Subcutaneous abdominal adipose tissue (tissue), 5 donors: Measurements from ENCODE around the gene TBC1D16.

Experiments used
- H3K27ac ChIP-seq: one replicate; pipeline ENCODE4 v1.7.0; 2013; ENCODE audit warnings: low read depth, mild to moderate bottlenecking, inconsistent platforms, low read length, moderate library complexity
- H3K27me3 ChIP-seq, 5 donors: one replicate each; pipeline ENCODE4 v1.7.0; 2013; ENCODE audit warnings: low read length in 5 of 5, inconsistent platforms in 1 of 5; ENCODE audit not compliant: control insufficient read depth in 5 of 5, insufficient read depth in 4 of 5
- H3K36me3 ChIP-seq, 5 donors: one replicate each; pipeline ENCODE4 v1.7.0; 2013; ENCODE audit warnings: low read length in 5 of 5; ENCODE audit not compliant: control insufficient read depth in 5 of 5, insufficient read depth in 5 of 5
- H3K4me1 ChIP-seq, 5 donors: one replicate each; pipeline ENCODE4 v1.7.0; 2013; ENCODE audit warnings: low read length in 5 of 5, mild to moderate bottlenecking in 3 of 5, moderate library complexity in 1 of 5; ENCODE audit not compliant: control insufficient read depth in 5 of 5, insufficient read depth in 5 of 5
- H3K4me3 ChIP-seq, 5 donors: one replicate each; pipeline ENCODE4 v1.7.0; 2013; ENCODE audit warnings: low read length in 5 of 5, low read depth in 1 of 5
- H3K9ac ChIP-seq, 5 donors: one replicate each; pipeline ENCODE4 v1.7.0; 2013; ENCODE audit warnings: low read length in 5 of 5, mild to moderate bottlenecking in 4 of 5, moderate library complexity in 3 of 5
- H3K9me3 ChIP-seq, 5 donors: one replicate each; pipeline ENCODE4 v1.7.0; 2013; ENCODE audit warnings: low read length in 5 of 5; ENCODE audit not compliant: control insufficient read depth in 5 of 5
- donor health status: healthy.
- donor health status: healthy.
- donor health status: healthy.
- donor health status: healthy.
- donor health status: healthy.

Gene TBC1D16

GRCh38 chr17:79916506-79916905, 119.2 kb downstream of the TBC1D16 start:
- Histone ChIP-seq H3K4me1 (peaks cover 3 to 17% (median 14%) of the 10 kb centered on the region in 5 donors), H3K9me3 (no peaks in the 10 kb centered on the region), H3K9ac (no peak overlapping the region), H3K4me3 (no peak overlapping the region), H3K27me3 (peaks cover 12 to 53% (median 36%) of the 10 kb centered on the region in 5 donors), H3K27ac (no peak overlapping the region), H3K36me3 (no peaks in the 10 kb centered on the region)

- Histone ChIP-seq H3K9ac (no peak overlapping the region), H3K9me3 (no peaks in the 10 kb centered on the region), H3K4me3 (no peak overlapping the region), H3K4me1 (peaks cover 3 to 17% (median 14%) of the 10 kb centered on the region in 5 donors), H3K27me3 (peaks cover 7 to 48% (median 30%) of the 10 kb centered on the region in 5 donors), H3K27ac (no peak overlapping the region), H3K36me3 (no peaks in the 10 kb centered on the region)
Measured at GRCh38 chr17:79915850-79916430, 119.7 kb downstream of the TBC1D16 start.

GRCh38 chr17:79914813-79915740, 120.6 kb downstream of the TBC1D16 start:
- no peaks in the 10 kb centered on the region for H3K9me3 ChIP-seq
- H3K27me3 ChIP-seq = peaks cover 1 to 39% (median 22%) of the 10 kb centered on the region in 5 donors
- H3K27ac ChIP-seq = no peak overlapping the region

GRCh38 chr17:79913896-79914812, 121.5 kb downstream of the TBC1D16 start:
- Histone ChIP-seq H3K27ac (no peak overlapping the region), H3K36me3 (no peaks in the 10 kb centered on the region), H3K4me1 (peaks cover 0 to 9% (median 7%) of the 10 kb centered on the region in 5 donors), H3K27me3 (peaks cover 0 to 39% (median 21%) of the 10 kb centered on the region in 5 donors), H3K9me3 (no peaks in the 10 kb centered on the region), H3K9ac (no peak overlapping the region), H3K4me3 (no peak overlapping the region)

More at GRCh38 chr17:79914813-79915740, 120.6 kb downstream of the TBC1D16 start:
- H3K4me1 ChIP-seq = peaks cover 3 to 16% (median 14%) of the 10 kb centered on the region in 5 donors
- no peak overlapping the region for H3K4me3 ChIP-seq
- H3K36me3 ChIP-seq = no peaks in the 10 kb centered on the region
- no peak overlapping the region for H3K9ac ChIP-seq

GRCh38 chr17:79913451-79913850, 122.2 kb downstream of the TBC1D16 start:
- no peaks in the 10 kb centered on the region for H3K36me3 ChIP-seq
- peaks cover 0 to 2% (median 0%) of the 10 kb centered on the region in 5 donors for H3K4me1 ChIP-seq
- no peak overlapping the region for H3K4me3 ChIP-seq
- H3K9ac ChIP-seq = no peak overlapping the region
- peaks cover 0 to 38% (median 21%) of the 10 kb centered on the region in 5 donors for H3K27me3 ChIP-seq
- H3K9me3 ChIP-seq = no peaks in the 10 kb centered on the region
- no peak overlapping the region for H3K27ac ChIP-seq

- peaks cover 0 to 31% (median 18%) of the 10 kb centered on the region in 5 donors for H3K27me3 ChIP-seq
- no peaks in the 10 kb centered on the region for H3K36me3 ChIP-seq
- no peak overlapping the region for H3K27ac ChIP-seq
- no peak overlapping the region for H3K4me3 ChIP-seq
- no peaks in the 10 kb centered on the region for H3K9me3 ChIP-seq
- peaks cover 0 to 6% (median 5%) of the 10 kb centered on the region in 5 donors for H3K4me1 ChIP-seq
- no peak overlapping the region for H3K9ac ChIP-seq
Measured at GRCh38 chr17:79912552-79913330, 122.9 kb downstream of the TBC1D16 start.

- H3K27ac ChIP-seq = no peak overlapping the region
- no peak overlapping the region for H3K9ac ChIP-seq
- H3K4me1 ChIP-seq = peaks cover 0 to 8% (median 7%) of the 10 kb centered on the region in 5 donors
- H3K4me3 ChIP-seq = no peak overlapping the region
- no peaks in the 10 kb centered on the region for H3K9me3 ChIP-seq
- no peaks in the 10 kb centered on the region for H3K36me3 ChIP-seq
- H3K27me3 ChIP-seq = peaks cover 0 to 23% (median 13%) of the 10 kb centered on the region in 5 donors
Measured at GRCh38 chr17:79911430-79912399, 124.0 kb downstream of the TBC1D16 start.

GRCh38 chr17:79910985-79911361, 124.7 kb downstream of the TBC1D16 start:
- Histone ChIP-seq H3K27ac (no peak overlapping the region), H3K36me3 (no peaks in the 10 kb centered on the region), H3K27me3 (peaks cover 0 to 26% (median 13%) of the 10 kb centered on the region in 5 donors), H3K4me3 (no peak overlapping the region), H3K4me1 (peaks cover 0 to 8% (median 7%) of the 10 kb centered on the region in 5 donors), H3K9ac (no peak overlapping the region), H3K9me3 (no peaks in the 10 kb centered on the region)
